ENCODE results near the gene REC114.

Gene REC114

GRCh38 chr15:73607405-73607804 lies 164.4 kb downstream of the REC114 start:
- Histone ChIP-seq H3K27ac (no peak overlapping the region), H3K36me3 (peaks cover 0 to 59% (median 20%) of the 10 kb centered on the region in 11 experiments; a peak in 14 of 22 replicates), H3K4me1 (peaks cover 35 to 81% (median 47%) of the 10 kb centered on the region in 10 experiments), H3K27me3 (no peaks in the 10 kb centered on the region), H3K9me3 (replicated peaks in 1 of 11) (peaks cover 0 to 8% (median 0%) of the 10 kb centered on the region in 11 experiments; a peak in 3 of 22 replicates), H4K20me1 (peaks cover 95 to 100% (median 100%) of the 10 kb centered on the region in 11 experiments), H3K4me2 (peak overlapping the region; percentile 1 to 67 (median 41); a peak in 19 of 22 replicates), H3K4me3 (no peak overlapping the region), H3K9ac (no peak overlapping the region)
- TF ChIP-seq Cebpa-rat (IDR thresholded peaks at IDR 0.05) = no peak

- no peak overlapping the region for H3K9ac ChIP-seq
- peaks cover 0 to 8% (median 0%) of the 10 kb centered on the region in 11 experiments; a peak in 3 of 22 replicates for H3K9me3 ChIP-seq (replicated peaks in 1 of 11)
- no peaks in the 10 kb centered on the region for H3K27me3 ChIP-seq
- peaks cover 31 to 77% (median 42%) of the 10 kb centered on the region in 10 experiments for H3K4me1 ChIP-seq
- H3K4me3 ChIP-seq = no peak overlapping the region
- H3K36me3 ChIP-seq = peaks cover 0 to 59% (median 20%) of the 10 kb centered on the region in 11 experiments; a peak in 14 of 22 replicates
- peaks cover 93 to 100% (median 100%) of the 10 kb centered on the region in 11 experiments for H4K20me1 ChIP-seq
- peak overlapping the region; percentile 1 to 67 (median 41); a peak in 19 of 22 replicates for H3K4me2 ChIP-seq
- no peak overlapping the region for H3K27ac ChIP-seq
- no peak for TF ChIP-seq Cebpa-rat (IDR thresholded peaks at IDR 0.05)
Measured at GRCh38 chr15:73607843-73608242, 164.9 kb downstream of the REC114 start.

GRCh38 chr15:73608475-73608874 lies 165.5 kb downstream of the REC114 start:
- Histone ChIP-seq H3K9me3 (replicated peaks in 1 of 11) (peaks cover 0 to 8% (median 0%) of the 10 kb centered on the region in 11 experiments; a peak in 3 of 22 replicates), H3K4me1 (peaks cover 24 to 72% (median 38%) of the 10 kb centered on the region in 10 experiments), H3K9ac (no peak overlapping the region), H3K4me3 (no peak overlapping the region), H3K27ac (no peak overlapping the region), H3K36me3 (peaks cover 0 to 59% (median 20%) of the 10 kb centered on the region in 11 experiments; a peak in 14 of 22 replicates), H3K4me2 (peak overlapping the region in 6 of 11 experiments; percentile 30 to 67 (median 58); a peak in 8 of 22 replicates), H3K27me3 (no peaks in the 10 kb centered on the region), H4K20me1 (peaks cover 87 to 100% (median 99%) of the 10 kb centered on the region in 11 experiments)
- TF ChIP-seq Cebpa-rat (IDR thresholded peaks at IDR 0.05) = no peak

GRCh38 chr15:73608941-73609340 lies 166.0 kb downstream of the REC114 start:
- no peak overlapping the region for H3K9ac ChIP-seq
- H3K4me1 ChIP-seq = peaks cover 24 to 68% (median 38%) of the 10 kb centered on the region in 10 experiments
- peaks cover 0 to 8% (median 0%) of the 10 kb centered on the region in 11 experiments; a peak in 4 of 22 replicates for H3K9me3 ChIP-seq (replicated peaks in 1 of 11)
- no peak overlapping the region for H3K4me3 ChIP-seq
- peaks cover 83 to 100% (median 99%) of the 10 kb centered on the region in 11 experiments for H4K20me1 ChIP-seq
- TF ChIP-seq Cebpa-rat (IDR thresholded peaks at IDR 0.05) = no peak
- H3K4me2 ChIP-seq = peak overlapping the region in 5 of 11 experiments; percentile 24 to 67 (median 62); a peak in 7 of 22 replicates
- H3K36me3 ChIP-seq = peaks cover under 1 to 55% (median 20%) of the 10 kb centered on the region in 11 experiments; a peak in 14 of 22 replicates
- H3K27me3 ChIP-seq = no peaks in the 10 kb centered on the region
- no peak overlapping the region for H3K27ac ChIP-seq
